NCI-H2171 treated with DMSO at 0.1 percent for 48 hours (cell line): ENCODE results near the gene PTPRN2.

Experiments used
- DNase-seq: peaks from one replicate; lab custom pipeline; 2025; lab: John Stamatoyannopoulos, UW

The PTPRN2 gene

DNA sequence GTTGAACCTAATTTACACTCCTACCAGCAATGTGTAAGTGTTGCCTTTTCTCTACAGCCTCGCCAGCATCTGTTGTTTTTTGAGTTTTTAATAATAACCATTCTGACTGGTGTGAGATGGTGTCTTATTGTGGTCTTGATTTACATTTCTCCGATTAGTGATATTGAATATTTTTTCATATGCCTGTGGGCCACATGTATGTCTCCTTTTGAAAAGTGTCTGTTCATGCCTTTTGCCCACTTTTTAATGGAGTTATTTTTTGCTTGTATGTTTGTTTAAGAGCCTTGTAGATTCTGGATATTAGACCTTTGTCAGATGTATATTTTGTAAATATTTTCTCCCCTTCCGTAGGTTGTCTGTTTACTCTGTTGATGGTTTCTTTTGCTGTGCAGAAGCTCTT lies 1055.6 kb downstream of the PTPRN2 start:
- no peak for DNase-seq

DNA sequence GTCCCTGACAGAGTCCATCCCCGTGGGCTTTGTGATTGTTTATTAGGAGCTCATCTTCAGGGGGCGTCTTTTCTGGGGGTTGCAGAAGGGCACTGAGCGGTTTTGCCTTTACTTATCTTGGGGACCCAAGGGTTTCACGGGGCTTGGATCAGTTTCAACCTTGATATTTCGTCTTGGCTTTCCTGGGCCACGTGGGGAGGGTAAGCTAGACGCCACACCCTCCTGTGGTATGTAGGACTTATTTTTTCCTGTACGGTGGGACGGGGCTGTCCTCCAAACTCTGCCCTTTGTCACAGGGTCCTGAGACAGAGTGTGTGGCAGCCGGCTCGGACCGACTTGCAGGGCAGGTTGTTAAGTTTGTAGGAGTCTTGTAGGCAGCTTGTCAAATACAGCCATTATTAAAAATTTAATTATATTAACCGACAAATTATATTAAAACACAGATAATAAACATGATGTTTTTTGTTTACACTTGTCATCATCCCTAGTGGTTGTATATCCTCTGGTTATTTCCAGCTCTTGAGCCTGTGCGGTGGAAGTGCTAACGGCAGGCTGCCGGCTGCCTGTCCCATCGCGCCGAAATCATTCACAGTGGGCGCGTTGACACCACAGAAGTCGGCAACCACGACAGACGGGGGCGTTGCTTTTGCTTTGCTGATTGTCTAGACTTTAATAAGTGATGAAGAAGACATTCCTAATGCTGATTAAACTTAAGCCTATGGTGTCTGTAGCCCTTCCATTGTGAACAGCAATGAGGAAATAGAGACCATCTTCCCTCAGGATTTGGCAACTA lies 1057.7 kb downstream of the PTPRN2 start:
- no peak for DNase-seq

DNA sequence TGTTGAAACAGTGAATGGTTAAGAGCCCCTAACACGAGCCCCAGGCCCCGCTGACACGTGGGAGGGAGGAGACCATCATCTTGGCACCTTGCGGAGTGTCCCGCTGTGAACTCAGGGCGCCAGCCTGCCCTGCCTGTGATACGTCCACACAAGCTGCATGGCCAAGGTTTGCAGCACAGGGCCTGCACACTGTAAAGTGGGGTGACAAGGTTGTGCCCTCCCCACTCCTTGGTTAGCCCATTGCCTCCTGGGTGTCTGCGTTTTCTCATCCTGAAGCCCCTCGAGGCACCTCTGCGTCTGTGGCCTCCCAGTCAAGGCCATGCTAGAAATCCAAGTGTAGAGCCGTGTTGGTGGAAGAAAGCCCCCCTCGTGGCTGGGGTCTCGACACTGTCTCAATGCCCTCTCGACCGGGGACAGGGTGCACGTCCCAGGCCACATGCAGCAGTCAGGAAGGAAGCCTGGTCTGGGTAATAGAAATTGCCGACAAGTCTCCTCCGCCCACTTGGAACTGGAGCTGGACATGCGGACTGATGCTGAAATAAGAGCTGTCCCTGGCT lies 1058.8 kb downstream of the PTPRN2 start:
- DNase-seq, result no peak

DNA sequence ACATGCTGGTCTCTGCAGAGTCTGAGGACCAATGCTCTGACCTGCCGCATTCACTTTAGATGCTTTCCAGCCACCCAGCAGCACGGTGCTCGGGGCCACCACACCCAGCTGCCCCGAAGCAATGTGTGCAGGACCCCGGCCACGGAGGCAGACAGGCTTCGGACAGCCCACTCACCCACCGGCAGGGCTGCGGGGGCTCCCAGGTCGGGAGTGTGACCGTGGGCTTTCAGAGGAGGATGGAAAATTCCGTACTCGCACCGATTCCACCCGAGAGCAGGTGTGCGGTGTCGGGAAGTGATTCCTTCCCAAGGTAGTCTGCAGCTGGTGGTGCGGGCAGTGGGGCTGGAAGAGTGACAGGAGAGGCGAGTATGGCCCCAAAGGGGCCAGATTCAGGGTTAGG lies 1059.9 kb downstream of the PTPRN2 start:
- no peak for DNase-seq

DNA sequence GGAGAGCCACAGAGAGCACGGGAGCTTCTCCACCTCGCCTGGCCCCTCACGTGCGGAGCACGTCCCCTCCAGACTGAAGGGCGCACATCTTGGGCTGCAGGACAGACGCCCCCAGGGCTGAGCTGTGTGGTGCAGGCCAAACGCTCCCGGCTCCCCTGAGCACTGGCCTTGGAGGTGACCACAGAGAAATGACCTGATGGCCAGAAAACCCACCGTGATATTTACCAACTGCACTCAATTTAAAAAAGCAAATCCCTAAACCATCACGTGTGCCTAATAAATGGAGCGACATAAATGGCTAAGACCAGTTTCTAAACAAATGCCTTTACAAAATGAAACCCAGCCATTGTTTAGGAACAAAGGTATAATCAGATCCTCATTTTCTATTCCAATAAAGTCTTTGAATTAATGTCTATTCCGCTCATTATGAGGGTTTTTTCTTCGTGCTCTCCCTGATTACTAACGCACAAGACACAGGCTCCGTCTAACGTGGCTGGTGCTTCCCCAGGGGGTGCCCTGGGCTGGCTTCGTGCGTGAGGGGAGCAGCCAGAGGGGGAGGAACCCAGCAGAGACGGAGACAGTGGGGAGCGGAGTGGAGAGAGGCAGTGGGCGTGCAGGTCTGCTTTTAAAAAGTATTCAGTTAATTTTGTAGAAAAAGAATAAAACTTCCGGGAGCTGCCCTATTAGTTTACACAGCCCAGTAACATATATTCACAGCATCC lies 1060.5 kb downstream of the PTPRN2 start:
- no peak for DNase-seq

DNA sequence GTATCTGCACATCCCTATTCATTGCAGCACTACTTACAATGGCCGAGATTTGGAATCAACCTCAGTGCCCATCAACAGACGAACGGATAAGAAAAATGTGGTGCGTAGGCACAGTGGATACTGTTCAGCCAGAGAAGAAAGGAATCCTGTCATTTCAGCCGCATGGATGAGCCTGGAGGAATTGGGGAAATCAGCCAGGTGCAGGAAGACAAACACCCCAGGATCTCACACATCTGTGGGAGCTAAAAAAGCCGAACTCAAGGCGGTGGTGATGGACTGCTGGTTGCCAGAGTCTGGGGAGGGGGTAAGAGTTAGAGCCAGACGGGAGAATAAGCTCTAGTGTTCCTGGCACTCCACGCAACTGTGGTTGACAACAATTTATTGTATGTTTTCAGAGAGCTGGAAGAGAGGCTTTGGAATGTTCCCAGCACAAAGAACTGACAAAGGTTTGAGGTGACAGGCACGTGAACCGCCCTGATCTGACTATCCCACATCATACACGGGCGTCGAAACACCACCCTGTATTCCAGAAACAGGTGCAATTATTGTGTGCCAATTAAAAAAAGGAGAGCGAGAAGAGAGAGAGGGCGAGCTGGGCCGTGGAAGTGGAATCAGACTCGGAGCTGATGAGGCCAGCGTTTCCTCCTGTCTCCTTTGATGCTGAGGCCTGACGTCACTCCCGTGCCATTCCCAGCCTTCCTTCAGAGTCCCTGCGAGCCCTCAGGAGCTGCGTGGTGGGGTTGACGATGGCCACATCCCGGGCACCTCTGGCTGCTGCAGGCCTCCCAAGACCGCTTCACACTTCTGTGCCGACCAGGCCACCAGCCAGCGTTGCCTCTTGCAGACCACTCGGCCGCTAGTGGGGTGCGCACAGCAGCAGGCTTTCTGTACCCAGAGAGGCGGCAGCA lies 1061.4 kb downstream of the PTPRN2 start:
- DNase-seq, result no peak

DNA sequence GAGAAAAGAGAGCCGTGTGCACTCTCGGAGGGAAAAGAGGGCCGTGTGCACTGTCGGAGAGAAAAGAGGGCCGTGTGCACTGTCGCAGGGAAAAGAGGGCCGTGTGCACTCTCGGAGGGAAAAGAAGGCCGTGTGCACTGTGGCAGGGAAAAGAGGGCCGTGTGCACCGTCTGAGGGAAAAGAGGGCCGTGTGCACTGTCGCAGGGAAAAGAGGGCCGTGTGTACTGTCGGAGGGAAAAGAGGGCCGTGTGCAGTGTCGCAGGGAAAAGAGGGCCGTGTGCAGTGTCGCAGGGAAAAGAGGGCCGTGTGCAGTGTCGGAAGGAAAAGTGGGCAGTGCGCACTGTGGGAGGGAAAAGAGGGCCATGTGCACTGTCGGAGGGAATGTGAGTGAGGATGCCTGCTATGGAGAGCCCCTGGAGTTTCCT lies 1062.1 kb downstream of the PTPRN2 start:
- DNase-seq, result no peak

DNA sequence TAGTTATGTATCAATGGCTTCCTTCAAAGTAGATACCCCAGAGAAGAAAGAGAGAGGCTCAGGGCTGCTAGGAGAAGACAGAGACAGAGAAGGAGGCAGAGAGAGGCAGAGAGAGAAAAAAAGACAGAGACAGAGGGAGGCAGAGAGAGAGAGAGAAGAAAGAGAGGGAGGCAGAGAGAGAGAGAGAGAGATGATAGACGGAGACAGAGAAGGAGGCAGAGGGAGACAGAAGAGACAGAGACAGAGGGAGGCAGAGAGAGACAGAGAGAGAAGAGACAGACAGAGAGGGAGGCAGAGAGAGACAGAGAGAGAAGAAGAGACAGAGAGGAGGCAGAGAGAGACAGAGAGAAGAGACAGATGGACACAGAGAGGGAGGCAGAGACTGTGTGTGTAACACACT lies 1062.9 kb downstream of the PTPRN2 start:
- no peak for DNase-seq

DNA sequence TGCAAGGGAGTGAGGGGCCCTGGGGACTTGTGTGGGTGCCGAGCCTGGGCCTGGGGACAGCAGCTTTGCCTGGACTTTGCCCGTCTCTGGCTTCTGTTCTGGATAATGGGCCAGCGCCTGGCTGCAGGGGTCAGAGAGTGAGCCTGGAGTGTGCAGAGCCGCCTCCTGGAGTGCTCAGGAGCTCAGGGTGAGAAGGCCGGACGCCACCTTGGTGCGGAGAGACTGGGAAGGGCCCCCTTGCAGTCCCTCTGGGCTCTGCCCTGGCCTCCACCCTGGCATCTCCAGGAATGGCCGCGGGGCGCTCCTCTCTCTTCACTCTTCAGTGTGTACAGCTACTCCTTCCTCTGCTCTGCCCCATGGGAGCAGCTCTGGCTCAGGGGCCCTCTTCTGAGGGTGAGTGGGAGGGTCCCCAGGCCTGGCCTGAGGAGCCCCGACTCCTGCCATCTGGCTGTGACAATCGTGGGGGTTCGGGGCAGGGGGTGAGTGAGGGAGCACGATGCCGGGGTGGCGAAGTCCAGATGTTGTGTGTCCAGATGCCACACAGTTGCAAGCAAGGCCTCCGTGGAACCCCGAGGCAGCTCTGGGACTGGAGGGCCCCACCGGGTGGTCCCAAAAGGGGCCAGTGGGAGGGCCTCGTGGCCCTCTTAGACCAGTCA lies 1063.7 kb downstream of the PTPRN2 start:
- no peak for DNase-seq

DNA sequence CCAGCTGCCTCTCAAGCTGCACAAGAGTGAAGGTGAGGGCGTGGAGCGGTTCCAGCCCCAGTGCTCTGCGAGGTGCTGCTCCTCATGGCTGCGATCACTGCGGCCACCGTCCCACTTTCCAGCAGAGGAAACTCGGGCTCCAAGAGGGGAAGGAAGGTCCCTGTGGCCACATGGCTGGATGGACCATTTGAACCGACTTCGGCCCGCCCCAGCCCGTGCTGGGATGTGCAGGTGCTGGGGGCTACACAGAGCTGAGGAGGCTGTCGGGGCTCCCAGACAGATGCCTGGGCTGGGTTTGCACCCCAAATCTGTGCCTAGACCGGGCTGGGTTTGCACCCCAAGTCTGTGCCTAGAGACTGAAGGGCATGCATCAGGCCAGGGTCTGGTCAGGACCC lies 1064.3 kb downstream of the PTPRN2 start:
- DNase-seq, result no peak

DNA sequence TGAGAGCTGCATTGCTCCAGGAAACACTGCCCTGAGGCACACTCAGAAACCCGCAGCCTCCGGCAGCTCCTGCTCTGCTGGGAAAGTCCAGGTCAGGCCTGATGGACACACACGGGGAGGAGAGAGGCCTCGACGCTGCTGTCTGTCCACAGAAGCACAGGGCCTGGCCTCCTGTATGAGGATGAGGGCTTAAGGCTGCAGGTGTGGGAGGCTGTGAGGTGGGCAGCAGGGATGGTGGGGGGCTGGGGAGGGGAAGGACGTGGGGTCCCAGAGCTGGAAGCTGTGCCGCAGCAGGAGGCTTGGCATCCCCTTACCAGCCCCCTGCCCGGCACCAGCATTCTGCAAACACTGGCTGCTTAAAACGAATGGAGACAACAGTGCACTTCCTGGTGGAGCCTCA lies 1064.7 kb downstream of the PTPRN2 start:
- no peak for DNase-seq

DNA sequence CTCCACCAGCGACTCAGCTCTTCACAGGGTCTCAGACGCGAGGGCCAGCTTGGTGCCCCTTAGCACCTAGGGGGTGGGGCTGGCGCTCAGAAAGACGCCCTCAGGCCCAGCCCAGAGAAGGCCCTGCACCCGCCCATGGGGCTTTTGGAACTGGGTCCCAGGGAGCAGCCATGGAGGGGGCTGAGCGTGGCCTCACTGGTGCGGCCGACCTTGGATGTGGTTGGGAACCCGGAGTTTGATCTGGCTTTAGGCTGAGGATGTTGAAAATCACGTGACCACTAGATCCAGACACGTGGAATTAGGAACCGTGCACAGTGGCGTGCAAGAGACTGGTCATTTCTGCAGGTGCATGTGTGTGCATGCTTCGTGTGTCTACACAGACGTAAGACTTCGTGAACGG lies 1065.4 kb downstream of the PTPRN2 start:
- DNase-seq, result no peak

DNA sequence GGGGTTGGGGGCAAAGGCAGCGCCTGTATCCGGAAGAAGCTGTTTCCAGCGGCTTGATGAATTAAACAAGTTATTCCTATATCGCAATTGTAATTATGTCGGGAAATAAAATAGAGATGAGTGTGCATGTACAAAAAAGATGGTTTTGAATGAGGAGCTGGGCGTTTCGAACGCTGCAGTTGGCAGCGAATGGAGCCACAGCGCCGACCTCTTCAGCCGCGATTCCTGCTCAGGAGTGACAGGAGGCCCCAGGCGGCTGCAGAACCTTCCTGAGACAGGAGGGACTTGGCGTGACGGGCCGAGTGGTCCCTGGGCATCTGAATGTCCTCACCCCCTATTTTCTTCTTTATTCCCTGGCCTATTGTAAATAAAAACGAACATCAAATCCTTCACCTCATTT lies 1065.9 kb downstream of the PTPRN2 start:
- no peak for DNase-seq

DNA sequence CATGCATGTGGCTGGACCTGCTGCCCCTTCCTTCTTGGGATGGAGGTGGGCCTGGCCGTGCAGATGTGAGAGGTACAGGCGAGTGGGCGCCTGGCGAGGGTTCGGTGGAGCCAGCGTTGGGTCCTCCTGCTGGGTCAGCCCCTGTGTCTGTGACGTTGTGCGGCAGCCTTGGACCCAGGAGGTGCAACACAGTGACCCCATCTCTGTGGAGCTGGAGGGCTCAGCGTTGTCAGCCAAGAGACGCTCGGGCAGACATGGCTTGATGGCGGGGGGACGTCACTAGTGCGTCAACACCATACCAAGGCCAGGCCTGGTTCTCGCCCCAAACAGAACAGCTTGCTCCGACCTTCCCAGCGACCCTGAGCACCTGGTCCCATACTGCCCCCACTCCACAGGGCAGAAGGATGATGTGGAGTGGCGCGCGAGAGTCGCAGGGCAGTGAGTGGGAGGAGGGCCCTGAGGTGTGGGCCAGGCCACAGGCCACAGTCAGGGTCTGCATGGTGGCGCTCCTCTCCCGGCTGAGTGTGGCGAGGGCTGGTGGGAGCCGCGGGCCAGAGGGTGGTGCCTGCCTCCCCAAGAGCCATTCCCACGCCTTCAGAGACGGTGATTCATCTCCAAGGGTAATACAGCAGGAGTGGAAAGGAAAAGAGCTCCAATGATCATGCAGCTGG lies 1066.4 kb downstream of the PTPRN2 start:
- DNase-seq, result no peak

DNA sequence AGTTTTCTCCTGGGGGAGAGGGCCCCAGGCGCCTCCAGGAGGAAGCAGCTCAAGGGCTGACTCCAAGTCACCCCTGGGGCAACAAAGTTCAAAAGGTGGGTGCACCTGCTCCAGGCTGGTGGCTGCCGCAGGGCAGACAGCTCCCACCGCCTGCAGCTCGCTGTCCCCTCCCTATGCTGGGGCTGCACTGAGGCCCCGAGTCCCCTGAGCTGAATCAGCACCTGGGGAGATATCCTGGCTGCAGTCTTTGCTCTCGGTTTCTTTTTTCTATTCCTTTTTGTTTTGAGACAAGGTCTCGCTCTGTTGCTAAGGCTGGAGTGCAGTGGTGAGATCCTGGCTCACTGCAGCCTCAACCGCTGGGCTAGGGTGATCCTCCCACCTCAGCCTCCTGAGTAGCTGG lies 1067.4 kb downstream of the PTPRN2 start:
- DNase-seq, result no peak

DNA sequence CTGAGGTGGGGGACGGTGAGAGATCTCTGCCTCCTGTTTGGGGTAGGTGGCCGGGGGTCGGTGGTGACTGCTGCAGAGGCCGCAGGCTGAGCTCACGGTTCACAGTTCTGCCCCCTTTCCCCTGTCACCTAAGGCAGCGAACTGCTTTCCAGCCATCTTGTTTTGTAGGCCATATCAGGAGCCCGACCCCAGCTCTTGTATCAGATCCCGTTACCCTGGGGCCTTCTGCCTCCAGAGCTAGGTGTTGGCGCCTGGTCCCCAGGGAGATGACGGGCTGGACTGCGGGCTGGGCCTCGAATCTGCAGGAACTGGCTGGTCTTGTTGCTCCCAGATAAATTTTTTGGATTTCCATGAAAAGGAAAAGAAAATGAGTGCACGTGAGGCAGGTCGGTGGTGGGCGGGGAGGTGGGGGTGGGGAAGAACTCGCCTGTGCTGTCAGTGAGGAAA lies 1067.8 kb downstream of the PTPRN2 start:
- DNase-seq, result no peak

DNA sequence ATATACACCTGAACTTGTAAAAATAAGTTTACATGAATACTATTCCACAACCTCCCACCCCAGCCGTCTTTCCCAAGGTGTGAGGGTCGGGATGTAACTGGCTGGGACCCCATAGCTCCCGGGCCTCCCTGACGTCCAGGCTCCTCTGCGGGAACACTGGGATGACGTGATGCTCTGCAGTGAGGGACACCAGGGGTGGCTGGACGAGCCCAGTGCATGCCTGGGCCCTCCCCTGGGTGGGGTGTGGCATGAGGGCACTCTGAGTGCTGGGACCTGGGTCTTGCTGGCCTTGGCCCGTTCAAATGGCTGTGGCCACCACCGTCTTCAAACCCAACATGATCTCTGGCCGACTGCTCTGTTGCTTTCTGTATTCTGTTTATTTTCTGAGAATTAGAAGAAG lies 1068.4 kb downstream of the PTPRN2 start:
- DNase-seq, result no peak

DNA sequence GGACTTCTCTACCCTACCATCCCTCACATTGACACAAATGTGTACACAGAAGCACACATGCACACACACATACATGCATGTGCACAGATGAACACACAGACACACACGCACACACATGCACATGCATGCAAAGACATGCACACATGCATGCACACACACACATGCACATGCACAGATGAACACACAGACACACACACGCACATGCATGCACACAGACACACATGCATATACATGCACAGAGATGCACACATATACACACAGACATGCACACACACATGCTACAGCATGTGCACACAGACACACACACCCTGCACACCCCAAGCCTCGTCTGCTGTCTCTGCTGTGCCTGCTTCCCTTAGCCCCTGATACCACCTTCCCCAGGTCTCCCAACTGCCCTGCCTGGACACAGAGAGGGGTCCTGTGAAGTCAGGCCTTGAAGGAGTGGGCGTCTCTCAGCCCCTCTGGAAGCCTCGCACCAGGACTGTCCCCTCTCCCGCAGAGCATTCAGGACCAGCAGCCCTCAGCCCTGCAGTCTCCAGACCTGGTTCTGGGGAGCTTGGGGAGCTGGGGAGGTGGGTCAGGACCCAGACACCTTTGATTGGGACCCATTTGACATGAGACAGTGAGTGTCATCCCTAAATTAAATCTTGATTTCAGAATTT lies 1069.0 kb downstream of the PTPRN2 start:
- DNase-seq, result no peak

DNA sequence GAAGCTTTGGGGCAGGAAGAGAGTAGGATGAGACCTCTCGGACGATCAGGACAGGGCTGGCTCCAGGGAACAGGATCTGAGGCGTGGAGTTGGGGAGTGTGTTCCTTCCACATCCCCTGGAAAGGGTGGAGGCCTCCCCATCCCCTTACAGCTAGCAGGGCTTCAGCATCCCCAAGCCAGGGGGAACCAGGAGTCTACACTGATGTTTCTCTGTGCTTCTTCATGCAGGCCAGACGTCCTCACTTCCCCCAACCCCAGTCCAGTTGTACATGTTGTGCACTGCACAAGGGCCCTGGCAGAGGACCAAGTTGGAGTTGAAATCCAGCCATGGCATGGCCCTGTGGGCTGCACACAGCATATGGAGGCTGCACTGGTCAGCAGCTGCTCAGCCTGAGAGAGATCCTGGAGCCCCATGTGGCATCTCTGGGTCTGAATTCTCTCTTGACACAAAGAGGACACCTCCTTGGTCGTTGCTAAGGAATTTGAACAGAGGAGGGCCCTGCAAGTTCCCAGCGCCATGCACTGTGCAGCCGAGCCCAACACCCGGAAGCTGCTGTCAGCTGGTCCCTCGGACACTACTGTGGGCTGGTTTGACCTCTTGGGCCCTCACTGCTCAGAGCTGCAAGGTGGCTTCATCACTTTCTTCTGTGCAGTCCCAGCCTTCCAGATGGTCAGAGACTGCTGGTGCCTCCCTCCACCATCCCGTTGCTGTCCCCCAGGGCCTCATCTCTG lies 1069.7 kb downstream of the PTPRN2 start:
- DNase-seq, result no peak
